ENCODE results near the gene MMP15. TPM values are rescaled to one million over a fixed set of nuclear protein-coding genes. Genes with fewer than 3 reads are reported as not detected.
"Not testable (repeated sequence)": the region's sequence is repeated elsewhere in the genome, so short reads cannot be mapped to it uniquely, and the experiment has no call there.

Gene MMP15
- total RNA-seq, 2 donors from 2014 or later, result 0.19 to 0.29 TPM

- Mint-ChIP-seq H3K36me3 (ENCODE audit: low read depth) (no peaks in the 10 kb centered on the region), H3K4me1 (no peaks in the 10 kb centered on the region), H3K27ac (no peak overlapping the region), H3K9me3 (no peaks in the 10 kb centered on the region), H3K4me3 (no peak overlapping the region), H3K27me3 (peaks cover 3% of the 10 kb centered on the region)
- ATAC-seq (replicated peaks), result no peak
Observed at GRCh38 chr16:58085584-58086251, 60.2 kb downstream of the MMP15 start.

- Mint-ChIP-seq H3K9me3 (no peaks in the 10 kb centered on the region), H3K27ac (no peak overlapping the region), H3K4me3 (no peak overlapping the region), H3K36me3 (ENCODE audit: low read depth) (no peaks in the 10 kb centered on the region), H3K27me3 (peaks cover 3% of the 10 kb centered on the region), H3K4me1 (no peaks in the 10 kb centered on the region)
- no peak for ATAC-seq (replicated peaks)
Observed at GRCh38 chr16:58086381-58087208, 61.0 kb downstream of the MMP15 start.

- H3K36me3 Mint-ChIP-seq (ENCODE audit: low read depth), result no peaks in the 10 kb centered on the region
- H3K9me3 Mint-ChIP-seq, result no peaks in the 10 kb centered on the region
- H3K27ac Mint-ChIP-seq, result no peak overlapping the region
- no peak for ATAC-seq (replicated peaks)
- peaks cover 2% of the 10 kb centered on the region for H3K27me3 Mint-ChIP-seq
- H3K4me1 Mint-ChIP-seq, result no peaks in the 10 kb centered on the region
- no peak overlapping the region for H3K4me3 Mint-ChIP-seq
Observed at GRCh38 chr16:58087209-58087913, 61.8 kb downstream of the MMP15 start.

DNA sequence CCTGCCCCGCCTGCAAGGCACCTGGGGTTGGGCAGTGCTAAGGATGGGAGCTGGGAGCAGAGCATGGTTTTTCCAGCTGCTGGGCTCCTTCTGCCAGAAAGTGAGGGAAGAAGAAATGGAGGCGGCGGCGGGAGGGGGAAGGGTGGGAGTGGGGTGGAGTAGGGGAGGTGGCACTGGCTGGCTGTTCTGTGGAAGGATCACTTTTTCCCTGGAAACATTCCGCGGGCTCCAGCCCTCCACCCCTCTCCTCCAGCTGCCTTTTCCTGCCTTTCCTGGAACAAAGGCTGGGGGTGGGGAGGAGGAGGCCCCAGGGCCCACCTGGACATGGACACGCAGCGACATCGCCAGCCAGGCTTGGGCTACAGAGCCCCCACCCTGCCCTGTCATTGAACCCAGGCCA lies 62.5 kb downstream of the MMP15 start:
- H3K9me3 Mint-ChIP-seq, result no peaks in the 10 kb centered on the region
- no peaks in the 10 kb centered on the region for H3K4me1 Mint-ChIP-seq
- H3K36me3 Mint-ChIP-seq (ENCODE audit: low read depth), result no peaks in the 10 kb centered on the region
- H3K4me3 Mint-ChIP-seq, result no peak overlapping the region
- no peak for ATAC-seq (replicated peaks)
- no peak overlapping the region for H3K27ac Mint-ChIP-seq
- H3K27me3 Mint-ChIP-seq, result no peaks in the 10 kb centered on the region

DNA sequence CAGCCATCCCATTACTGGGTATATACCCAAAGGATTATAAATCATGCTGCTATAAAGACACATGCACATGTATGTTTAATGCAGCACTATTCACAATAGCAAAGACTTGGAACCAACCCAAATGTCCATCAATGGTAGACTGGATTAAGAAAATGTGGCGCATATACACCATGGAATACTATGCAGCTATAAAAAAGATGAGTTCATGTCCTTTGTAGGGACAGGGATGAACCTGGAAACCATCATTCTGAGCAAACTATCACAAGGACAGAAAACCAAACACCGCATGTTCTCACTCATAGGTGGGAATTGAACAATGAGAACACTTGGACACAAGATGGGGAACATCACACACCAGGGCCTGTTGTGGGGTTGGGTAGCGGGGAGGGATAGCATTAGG lies 64.8 kb downstream of the MMP15 start:
- H3K9me3 Mint-ChIP-seq; H3K27ac Mint-ChIP-seq; H3K4me3 Mint-ChIP-seq; ATAC-seq (replicated peaks); H3K36me3 Mint-ChIP-seq (ENCODE audit: low read depth); H3K27me3 Mint-ChIP-seq; H3K4me1 Mint-ChIP-seq: not testable (repeated sequence)

- H3K4me3 Mint-ChIP-seq, result no peak overlapping the region
- no peaks in the 10 kb centered on the region for H3K9me3 Mint-ChIP-seq
- no peaks in the 10 kb centered on the region for H3K4me1 Mint-ChIP-seq
- H3K27ac Mint-ChIP-seq, result no peak overlapping the region
- no peaks in the 10 kb centered on the region for H3K36me3 Mint-ChIP-seq (ENCODE audit: low read depth)
- no peak for ATAC-seq (replicated peaks)
- no peaks in the 10 kb centered on the region for H3K27me3 Mint-ChIP-seq
Observed at GRCh38 chr16:58094026-58094425, 68.5 kb downstream of the MMP15 start.

DNA sequence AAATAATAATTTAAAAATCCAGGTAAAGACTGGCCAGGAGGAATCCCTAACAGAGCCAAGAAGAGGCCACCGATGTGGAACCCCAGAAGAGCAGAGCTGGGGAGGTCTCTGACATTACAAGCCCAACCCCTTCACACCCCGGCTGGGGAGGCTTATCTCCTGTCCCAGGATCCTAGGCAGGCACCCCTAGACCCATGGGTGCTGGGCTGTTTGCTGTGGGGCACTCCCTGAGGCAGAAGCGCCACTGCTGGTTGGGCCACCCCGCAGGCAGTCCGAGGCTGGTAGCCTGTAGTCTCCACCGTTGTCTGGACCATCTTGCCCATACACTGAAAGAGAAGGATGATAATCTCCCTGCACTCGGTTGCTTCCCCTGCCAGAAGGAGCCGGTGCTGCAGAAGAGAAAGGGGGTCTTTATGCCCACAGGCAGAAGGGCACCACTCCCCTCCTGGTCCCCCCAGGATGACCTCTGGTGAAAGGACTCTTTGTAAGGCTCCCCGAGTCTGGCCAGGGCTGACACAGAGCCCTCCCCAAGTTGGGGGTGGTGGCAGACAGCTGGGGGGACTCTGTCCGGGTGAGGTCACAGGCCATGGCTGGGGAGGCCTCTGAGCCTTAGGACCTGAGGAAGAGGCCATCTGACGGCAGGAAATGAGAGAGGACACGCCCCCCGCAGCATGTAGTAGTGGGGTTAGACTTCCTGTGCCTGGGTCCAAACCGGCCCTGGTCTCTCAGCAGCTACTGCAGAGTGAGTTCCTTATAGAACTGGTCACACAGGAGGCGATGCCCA lies 69.4 kb downstream of the MMP15 start:
- no peaks in the 10 kb centered on the region for H3K36me3 Mint-ChIP-seq (ENCODE audit: low read depth)
- no peak overlapping the region for H3K4me3 Mint-ChIP-seq
- no peaks in the 10 kb centered on the region for H3K27me3 Mint-ChIP-seq
- no peak overlapping the region for H3K27ac Mint-ChIP-seq
- H3K9me3 Mint-ChIP-seq, result no peaks in the 10 kb centered on the region
- H3K4me1 Mint-ChIP-seq, result peaks cover under 1% of the 10 kb centered on the region
- ATAC-seq (replicated peaks), result no peak

- H3K9me3 Mint-ChIP-seq; H3K27me3 Mint-ChIP-seq; H3K4me3 Mint-ChIP-seq; H3K4me1 Mint-ChIP-seq; H3K27ac Mint-ChIP-seq; ATAC-seq (replicated peaks); H3K36me3 Mint-ChIP-seq (ENCODE audit: low read depth): not testable (repeated sequence)
Observed at GRCh38 chr16:58095575-58095960, 70.0 kb downstream of the MMP15 start.

DNA sequence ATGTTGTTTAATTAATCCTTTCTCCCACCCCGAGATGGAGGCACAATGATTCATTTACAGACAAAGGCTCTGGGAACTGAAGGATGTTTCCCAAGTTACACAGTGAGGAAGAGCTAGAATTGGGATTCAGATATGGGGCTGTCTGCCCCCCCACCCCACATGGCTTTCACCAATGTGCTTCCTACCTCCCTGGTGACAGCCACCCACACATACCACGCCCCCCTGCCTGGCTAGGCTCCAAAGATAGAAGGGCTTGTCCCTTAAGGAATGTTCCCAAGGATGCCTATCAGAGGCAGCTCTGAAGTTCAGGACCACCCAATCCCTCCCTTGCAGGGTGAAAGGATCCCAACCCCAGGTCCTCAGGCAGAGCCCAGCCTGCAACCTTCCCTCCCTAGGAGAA lies 70.7 kb downstream of the MMP15 start:
- no peak overlapping the region for H3K27ac Mint-ChIP-seq
- H3K4me1 Mint-ChIP-seq, result peaks cover 4% of the 10 kb centered on the region
- ATAC-seq (replicated peaks), result no peak
- H3K9me3 Mint-ChIP-seq, result no peaks in the 10 kb centered on the region
- no peaks in the 10 kb centered on the region for H3K36me3 Mint-ChIP-seq (ENCODE audit: low read depth)
- H3K27me3 Mint-ChIP-seq, result no peaks in the 10 kb centered on the region
- no peak overlapping the region for H3K4me3 Mint-ChIP-seq

Other genes with a start within 250 kb of the MMP15 start
- 1 to 10 TPM in 1 of 2 donors, under 1 TPM in 1; 0.82 to 1.2 TPM for gene KIFC3, start 223.3 kb upstream of the MMP15 start, total RNA-seq
- not detected for gene CNGB1, start 54.6 kb upstream of the MMP15 start, total RNA-seq
- gene ZNF319, start 25.1 kb upstream of the MMP15 start, total RNA-seq, result 1 to 10 TPM; 3.9 to 5.5 TPM
- gene USB1, start 24.3 kb upstream of the MMP15 start, total RNA-seq, result 10 to 100 TPM; 33.7 to 56.6 TPM
- gene CFAP20, start 103.6 kb downstream of the MMP15 start, total RNA-seq, result 10 to 100 TPM; 28.7 to 49.7 TPM
- gene CSNK2A2, start 172.4 kb downstream of the MMP15 start, total RNA-seq, result 10 to 100 TPM; 54.0 to 78.7 TPM